GM21367 (cell line): ENCODE measurements around the gene HRG.
A peak's percentile ranks its signal among the peaks of the same experiment; 100 is the strongest.
"Not testable (repeated sequence)": the region's sequence is repeated elsewhere in the genome, so short reads cannot be mapped to it uniquely, and the experiment has no call there.

ENCODE experiments used
- ATAC-seq: cut with Tn5 transposase; IDR thresholded peaks from one replicate; pipeline ENCODE4 v1.9.1; 2021; ENCODE audit not compliant: unreplicated experiment

The HRG gene, protein sequence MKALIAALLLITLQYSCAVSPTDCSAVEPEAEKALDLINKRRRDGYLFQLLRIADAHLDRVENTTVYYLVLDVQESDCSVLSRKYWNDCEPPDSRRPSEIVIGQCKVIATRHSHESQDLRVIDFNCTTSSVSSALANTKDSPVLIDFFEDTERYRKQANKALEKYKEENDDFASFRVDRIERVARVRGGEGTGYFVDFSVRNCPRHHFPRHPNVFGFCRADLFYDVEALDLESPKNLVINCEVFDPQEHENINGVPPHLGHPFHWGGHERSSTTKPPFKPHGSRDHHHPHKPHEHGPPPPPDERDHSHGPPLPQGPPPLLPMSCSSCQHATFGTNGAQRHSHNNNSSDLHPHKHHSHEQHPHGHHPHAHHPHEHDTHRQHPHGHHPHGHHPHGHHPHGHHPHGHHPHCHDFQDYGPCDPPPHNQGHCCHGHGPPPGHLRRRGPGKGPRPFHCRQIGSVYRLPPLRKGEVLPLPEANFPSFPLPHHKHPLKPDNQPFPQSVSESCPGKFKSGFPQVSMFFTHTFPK

DNA sequence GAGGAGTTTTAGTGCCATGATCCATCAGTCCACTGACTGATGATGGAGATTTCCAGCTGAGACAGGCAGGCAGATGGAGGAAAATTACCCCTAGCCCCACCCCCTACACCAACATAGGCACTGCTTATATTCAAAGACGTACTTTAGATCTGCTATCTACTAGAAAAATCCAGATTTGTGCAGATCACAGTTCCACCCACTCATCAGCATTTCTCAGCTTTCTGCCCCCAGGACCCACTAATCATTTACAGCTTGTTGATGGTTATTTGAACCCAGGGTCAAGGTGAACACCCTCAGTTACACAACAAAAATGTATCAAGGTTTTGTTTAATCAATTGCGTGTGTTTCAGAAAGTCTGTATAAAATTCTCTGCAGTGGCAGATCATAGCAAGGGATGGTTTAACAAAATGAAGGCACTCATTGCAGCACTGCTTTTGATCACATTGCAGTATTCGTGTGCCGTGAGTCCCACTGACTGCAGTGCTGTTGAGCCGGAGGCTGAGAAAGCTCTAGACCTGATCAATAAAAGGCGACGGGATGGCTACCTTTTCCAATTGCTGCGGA is at the start of gene HRG:
Gene HRG, plus strand, starts transcription at position 390 of the 564 bp plus-strand sequence. Its CDS starts 18 bp downstream, at position 408.
- ATAC-seq: no peak

GRCh38 chr3:186616299-186616617 is 49.6 kb upstream of the HRG start:
- ATAC-seq: no peak

DNA sequence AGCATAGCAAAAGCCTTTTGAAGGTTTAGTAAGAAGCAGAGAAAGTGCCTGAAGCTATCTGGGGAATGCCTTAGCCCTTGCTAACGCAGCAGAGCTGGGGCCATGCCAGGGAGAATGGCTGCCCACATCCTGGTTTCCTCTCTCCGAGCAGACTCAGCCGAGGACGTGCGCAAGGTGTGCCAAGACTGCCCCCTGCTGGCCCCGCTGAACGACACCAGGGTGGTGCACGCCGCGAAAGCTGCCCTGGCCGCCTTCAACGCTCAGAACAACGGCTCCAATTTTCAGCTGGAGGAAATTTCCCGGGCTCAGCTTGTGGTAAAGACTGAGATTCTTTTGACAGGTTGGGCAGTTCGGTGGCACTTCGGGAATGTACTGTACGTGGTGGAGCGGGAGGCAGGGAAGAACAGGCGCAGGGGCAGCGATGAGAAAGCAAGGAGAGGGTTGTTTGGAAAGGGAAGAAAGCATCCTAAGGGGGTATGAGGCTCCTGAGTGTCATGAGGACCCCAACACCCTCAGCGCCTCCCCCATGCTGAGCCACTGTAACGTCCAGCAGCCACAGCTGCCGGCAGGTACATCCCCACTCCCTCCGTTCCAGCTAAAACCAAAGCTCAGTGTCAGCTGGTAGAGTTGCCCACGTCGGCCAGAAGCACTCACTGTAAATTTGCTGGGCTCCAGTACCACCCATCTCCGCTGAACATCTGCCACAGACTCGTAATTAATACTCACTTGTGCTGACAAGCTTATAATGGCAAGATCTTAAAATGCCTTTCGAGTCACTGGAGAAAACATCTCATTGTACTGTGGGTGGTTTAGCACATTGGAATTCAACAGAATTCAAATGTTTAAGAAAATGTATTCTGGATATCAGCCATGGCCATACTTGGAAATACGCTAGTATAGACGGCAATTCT is 48.5 kb upstream of the HRG start:
- peak; percentile 91 for ATAC-seq

- ATAC-seq: no peak
Measured at GRCh38 chr3:186618318-186618938, 47.4 kb upstream of the HRG start.

DNA sequence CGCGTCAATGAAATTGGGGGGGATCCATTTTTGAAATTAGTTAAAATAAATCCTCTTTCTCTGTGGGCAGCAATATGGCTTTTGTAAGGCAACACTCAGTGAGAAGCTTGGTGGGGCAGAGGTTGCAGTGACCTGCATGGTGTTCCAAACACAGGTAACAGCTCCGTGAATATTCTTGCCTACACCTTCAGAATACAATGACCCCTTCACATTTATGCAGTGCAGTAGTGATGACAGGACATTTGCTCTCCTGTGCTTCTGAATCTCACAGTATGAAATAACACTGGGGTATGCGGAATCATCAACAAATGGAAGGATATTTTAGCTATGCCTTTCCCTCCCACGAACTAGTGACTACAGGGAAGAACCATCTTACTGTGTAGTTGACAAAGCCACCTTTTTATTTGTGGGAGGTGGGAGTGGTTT is 46.0 kb upstream of the HRG start:
- ATAC-seq: no peak

- ATAC-seq: no peak
Measured at GRCh38 chr3:186620213-186621092, 45.4 kb upstream of the HRG start.

DNA sequence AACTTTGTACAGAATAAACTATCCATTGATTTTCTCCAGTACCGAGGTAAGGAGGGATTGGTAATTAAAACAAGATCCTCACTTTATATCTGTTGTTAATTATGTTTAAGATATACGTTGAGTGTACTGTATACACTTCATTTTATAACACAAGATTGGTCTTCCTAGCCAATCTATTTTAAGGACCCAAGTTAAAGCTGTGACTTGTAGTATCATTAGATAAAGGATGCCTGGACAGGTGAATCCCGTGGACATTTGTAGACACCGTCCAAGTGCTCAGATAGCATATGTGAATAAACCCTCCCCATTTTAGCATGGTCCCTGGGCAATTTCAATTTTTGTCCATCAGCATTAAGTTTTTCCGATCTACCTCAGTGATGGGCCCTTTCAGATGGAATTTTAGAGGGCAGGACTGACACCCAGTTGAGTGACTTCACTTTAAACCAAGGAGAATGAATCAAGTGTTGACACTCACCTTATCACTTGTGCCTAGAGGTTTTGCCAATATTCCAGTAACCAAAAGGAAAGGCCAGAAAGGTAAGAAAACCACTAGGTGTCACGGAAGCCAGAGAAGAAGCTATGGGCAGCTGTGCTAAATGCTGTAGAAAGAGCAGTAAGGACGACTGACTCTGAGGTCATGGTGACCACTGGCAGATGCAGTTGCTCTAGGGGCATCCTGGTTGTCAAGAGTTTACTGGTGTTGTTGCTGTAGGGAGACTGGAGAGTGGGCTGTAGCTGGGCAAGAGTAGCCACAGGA is 43.7 kb upstream of the HRG start:
- ATAC-seq: no peak

DNA sequence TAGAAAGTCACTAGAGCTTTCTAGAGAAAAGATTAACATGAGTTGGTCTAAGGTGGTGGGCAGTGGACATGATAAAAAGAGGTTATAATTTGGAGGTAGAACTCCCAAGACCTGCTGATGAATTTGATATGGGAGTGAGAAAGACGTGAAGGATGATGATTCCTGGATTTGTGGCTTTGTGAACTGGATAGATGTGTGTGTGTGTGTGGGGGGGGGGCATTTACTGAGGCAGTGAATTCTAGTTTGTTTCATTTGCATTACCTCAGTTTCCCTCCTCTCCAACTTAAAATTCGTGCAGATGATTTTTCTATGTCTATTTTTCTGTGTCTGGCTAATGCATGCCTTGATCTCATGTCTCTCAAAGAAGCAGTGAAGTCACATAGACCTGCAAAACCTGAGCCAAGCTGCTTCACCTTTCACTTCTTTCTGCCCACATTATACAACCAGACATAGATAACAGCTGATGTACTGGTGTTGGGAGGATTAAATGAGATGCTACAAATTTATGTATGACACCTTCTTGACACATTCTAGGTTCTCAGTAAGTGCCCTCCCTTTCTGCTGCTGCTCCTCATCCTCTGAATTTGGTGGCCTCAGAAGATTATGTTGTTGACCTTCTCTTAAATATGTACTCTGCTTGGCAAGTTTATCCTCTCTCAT is 43.0 kb upstream of the HRG start:
- ATAC-seq: no peak

- ATAC-seq: no peak
Measured at GRCh38 chr3:186624598-186624997, 41.2 kb upstream of the HRG start.

DNA sequence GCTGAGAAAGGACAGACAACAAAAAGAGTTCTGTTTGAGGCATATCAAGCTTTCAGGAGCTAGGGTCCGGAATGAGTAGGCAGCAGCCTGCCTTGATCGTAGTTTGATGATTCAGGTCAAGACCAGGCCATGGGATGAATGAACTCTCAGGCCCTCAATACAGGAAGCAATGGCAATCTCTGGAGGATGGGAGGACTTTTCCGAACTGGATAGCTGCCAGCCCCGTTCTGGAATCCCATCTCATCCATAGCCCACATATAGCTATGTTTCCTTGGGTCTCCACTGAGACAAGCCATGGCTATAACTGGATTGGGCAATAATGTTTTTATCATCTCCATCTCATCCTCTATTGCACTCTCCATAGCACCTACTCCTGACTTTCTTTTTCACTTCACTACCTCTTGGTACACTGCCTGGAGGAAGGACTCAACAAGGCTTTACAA is 40.2 kb upstream of the HRG start:
- no peak for ATAC-seq

DNA sequence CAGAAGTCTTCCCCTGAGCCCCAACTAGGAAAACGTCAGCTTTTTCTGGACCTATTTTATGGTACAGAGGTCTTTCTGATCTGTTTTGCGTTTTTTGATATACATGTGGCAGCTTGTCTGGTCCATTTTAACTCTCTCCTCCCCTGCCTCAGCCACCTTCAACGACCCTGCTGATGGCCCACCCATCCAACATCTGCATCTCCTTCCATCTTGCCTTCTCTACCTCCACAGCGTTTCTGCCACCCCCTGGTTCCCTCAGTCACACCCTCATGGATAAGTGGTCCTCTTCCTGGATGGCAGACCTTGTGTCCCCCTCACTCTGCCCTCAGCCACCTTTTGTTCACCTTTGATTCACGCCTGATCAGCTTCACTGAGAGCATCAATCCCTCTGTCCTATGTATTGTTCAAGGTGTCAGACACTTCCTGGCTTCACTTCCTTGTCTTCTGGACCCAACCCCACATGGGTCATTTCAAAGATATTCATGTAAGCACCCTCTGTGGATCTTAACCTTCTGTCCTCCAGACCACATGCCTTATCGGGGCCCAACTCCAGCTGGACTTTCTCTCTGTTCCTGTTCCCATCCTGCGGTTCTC is 39.5 kb upstream of the HRG start:
- ATAC-seq: no peak

DNA sequence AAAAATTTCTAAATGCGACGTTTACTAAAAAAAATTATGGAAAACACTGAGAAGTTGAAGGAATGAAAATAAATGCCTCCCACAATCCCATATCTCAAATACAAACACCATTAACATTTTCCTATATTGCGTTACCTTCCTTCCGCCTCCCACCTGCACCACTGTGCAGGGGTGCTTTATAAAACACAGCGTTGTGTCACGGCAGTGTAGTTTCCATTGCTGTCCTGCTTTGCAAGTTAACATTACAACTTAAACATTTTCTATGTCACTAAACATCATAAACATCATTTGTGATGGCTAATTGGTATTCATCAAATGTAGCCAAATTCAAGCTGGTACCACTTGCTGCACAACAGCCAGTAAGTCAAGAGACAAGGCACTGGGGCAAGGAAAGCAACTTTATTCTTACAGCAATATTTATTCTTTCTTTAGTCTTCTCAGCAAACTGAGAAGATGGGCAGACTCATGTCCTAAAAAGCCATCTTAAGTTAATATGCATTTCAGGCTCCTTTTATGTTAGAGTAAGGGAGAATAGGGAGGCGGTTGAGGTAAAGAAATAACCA is 37.9 kb upstream of the HRG start:
- ATAC-seq: no peak

DNA sequence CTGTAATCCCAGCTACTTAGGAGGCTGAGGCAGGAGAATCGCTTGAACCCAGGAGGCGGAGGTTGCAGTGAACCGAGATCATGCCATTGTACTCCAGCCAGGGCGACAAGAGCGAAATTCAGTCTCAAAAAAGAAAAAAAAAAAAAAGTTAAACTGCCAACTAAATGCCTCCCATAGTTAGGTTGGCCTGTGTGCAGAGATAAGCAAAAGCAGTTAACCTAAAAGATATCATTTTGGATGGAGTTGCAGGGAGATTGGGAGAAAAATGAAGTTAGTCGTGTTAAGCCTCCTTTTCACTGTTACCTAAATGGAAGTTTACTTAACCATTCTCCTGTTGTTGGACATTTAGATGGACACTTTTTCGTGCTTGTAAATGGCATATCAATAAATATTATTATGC is 37.1 kb upstream of the HRG start:
- ATAC-seq: no peak

GRCh38 chr3:186630950-186631641 is 34.7 kb upstream of the HRG start:
- ATAC-seq: no peak

DNA sequence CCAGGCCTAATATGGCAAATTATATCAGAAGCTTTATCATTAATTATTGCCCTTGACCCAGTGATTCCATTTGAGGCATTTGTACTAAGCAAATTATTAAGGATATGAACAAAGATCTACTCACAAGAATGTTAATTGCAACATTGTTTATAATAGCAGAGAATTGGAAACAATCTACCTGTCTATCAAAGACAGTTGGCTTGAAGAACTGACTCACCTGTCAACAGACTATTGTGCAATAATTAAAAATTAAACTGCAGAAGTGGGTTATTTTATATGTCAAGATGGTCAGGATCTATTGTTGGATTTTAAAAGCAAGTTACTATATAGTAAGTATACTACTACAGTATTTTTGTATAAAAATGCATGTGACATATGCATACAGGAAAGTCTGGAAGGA is 32.3 kb upstream of the HRG start:
- ATAC-seq: no peak

GRCh38 chr3:186634207-186634606 is 31.6 kb upstream of the HRG start:
- ATAC-seq: not testable (repeated sequence)

GRCh38 chr3:186635532-186635931 is 30.3 kb upstream of the HRG start:
- ATAC-seq: no peak

DNA sequence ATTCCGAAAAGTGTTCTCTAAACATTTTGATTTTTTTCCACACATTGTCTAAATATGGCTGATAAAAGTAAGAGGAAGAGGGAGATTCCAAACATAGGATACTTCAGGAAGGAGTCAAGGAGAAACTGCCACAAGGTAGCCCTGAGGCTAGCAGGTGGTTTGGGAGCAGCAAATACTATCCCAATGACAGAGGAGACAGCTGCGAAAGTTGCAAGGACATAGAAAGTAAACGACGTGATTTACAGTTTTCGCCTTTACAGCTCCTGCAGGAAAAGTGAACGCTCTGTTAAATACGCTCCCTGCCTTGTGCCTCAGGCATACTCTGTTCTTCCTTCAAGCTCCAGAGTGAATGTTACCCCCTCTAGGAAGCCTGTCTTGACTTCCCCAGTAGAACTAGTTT is 29.3 kb upstream of the HRG start:
- no peak for ATAC-seq
